PFSK-1 (cell line): Measurements from ENCODE around the gene TEAD4.

Experiments
- POLR2AphosphoS5 ChIP-seq: IDR thresholded peaks from 2 replicates; pipeline ENCODE4 v1.6.1; 2012; ENCODE audit warnings: low read depth, mild to moderate bottlenecking, control low read depth, low read length, moderate library complexity
- REST ChIP-seq, 2 experiments: IDR thresholded peaks; 2 replicates each; pipeline versions ENCODE4 v1.6.1 to v1.8.0; 2011 to 2012; ENCODE audit warnings: low read depth in 2 of 2, low read length in 2 of 2, control low read depth in 1 of 2, inconsistent platforms in 1 of 2, mild to moderate bottlenecking in 1 of 2, moderate library complexity in 1 of 2; ENCODE audit not compliant: insufficient read depth in 1 of 2

GRCh38 chr12:2912216-2912575 is 47.0 kb upstream of the TEAD4 start:
- TF ChIP-seq REST (IDR thresholded peaks at IDR 0.05; ENCODE audit: insufficient read depth in 1 of 2, low read depth in 2 of 2, low read length in 2 of 2) = no peak
- TF ChIP-seq POLR2AphosphoS5 = no peak
